Nephron progenitor cell (in vitro differentiated cells): Measurements from ENCODE around the gene PINK1.

ENCODE experiments used
- DNase-seq: peaks from one replicate; pipeline ENCODE4 v3.0.0; 2021
- H3K27ac Mint-ChIP-seq: 2 replicates; pipeline ENCODE4 v1.8.0; 2021; ENCODE audit warnings: mild to moderate bottlenecking, moderate library complexity, mixed read lengths
- H3K27me3 Mint-ChIP-seq: 2 replicates; pipeline ENCODE4 v1.8.0; 2021; ENCODE audit warnings: mild to moderate bottlenecking, low read depth, mixed read lengths; ENCODE audit not compliant: poor library complexity
- H3K36me3 Mint-ChIP-seq: 2 replicates; pipeline ENCODE4 v1.8.0; 2021; ENCODE audit warnings: low read depth, mixed read lengths
- H3K4me1 Mint-ChIP-seq: 2 replicates; pipeline ENCODE4 v1.8.0; 2021; ENCODE audit warnings: mixed read lengths
- H3K4me3 Mint-ChIP-seq: 2 replicates; pipeline ENCODE4 v1.8.0; 2021; ENCODE audit warnings: mild to moderate bottlenecking, moderate library complexity, mixed read lengths
- H3K9me3 Mint-ChIP-seq: 2 replicates; pipeline ENCODE4 v1.8.0; 2021; ENCODE audit warnings: mild to moderate bottlenecking, moderate library complexity, mixed read lengths
- CTCF ChIP-seq: fragments of 200-600 bp; sonication (generic); IDR thresholded peaks from 2 replicates; pipeline ENCODE4 v1.5.0; 2021; ENCODE audit warnings: antibody characterized with exemption

The PINK1 gene

GRCh38 chr1:20644416-20644815 lies 11.2 kb downstream of the PINK1 start:
- H3K9me3 Mint-ChIP-seq: no peaks in the 10 kb centered on the region
- H3K4me1 Mint-ChIP-seq: no peaks in the 10 kb centered on the region
- peaks cover 3% of the 10 kb centered on the region for H3K27me3 Mint-ChIP-seq
- no peak overlapping the region for H3K27ac Mint-ChIP-seq
- H3K36me3 Mint-ChIP-seq: peaks cover 12% of the 10 kb centered on the region
- TF ChIP-seq CTCF: no peak
- no peak overlapping the region for H3K4me3 Mint-ChIP-seq
- no peak for DNase-seq

DNA sequence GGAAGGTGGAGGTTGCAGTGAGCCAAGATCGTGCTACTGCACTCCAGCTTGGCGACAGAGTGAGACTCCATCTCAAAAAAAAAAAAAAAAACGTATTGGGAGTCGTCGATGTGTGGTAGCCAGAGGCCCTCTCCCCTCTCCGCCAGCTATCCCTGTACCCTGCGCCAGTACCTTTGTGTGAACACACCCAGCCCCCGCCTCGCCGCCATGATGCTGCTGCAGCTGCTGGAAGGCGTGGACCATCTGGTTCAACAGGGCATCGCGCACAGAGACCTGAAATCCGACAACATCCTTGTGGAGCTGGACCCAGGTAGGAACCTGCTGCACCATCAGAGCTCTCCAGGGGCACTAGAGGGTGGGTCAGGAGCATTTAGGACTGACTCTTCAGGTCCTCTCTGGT lies 12.2 kb downstream of the PINK1 start:
- H3K4me3 Mint-ChIP-seq: no peak overlapping the region
- no peak for DNase-seq
- no peaks in the 10 kb centered on the region for H3K9me3 Mint-ChIP-seq
- no peak overlapping the region for H3K27ac Mint-ChIP-seq
- peaks cover 3% of the 10 kb centered on the region for H3K27me3 Mint-ChIP-seq
- peaks cover 21% of the 10 kb centered on the region for H3K36me3 Mint-ChIP-seq
- TF ChIP-seq CTCF: no peak
- no peaks in the 10 kb centered on the region for H3K4me1 Mint-ChIP-seq

- Mint-ChIP-seq H3K27ac (no peak overlapping the region), H3K27me3 (peaks cover 3% of the 10 kb centered on the region), H3K4me1 (no peaks in the 10 kb centered on the region), H3K36me3 (peaks cover 46% of the 10 kb centered on the region), H3K4me3 (no peak overlapping the region), H3K9me3 (no peaks in the 10 kb centered on the region)
- TF ChIP-seq CTCF: no peak
- no peak for DNase-seq
Measured at GRCh38 chr1:20648438-20648837, 15.2 kb downstream of the PINK1 start.

GRCh38 chr1:20648946-20649345 lies 15.7 kb downstream of the PINK1 start:
- no peak for TF ChIP-seq CTCF
- DNase-seq: no peak
- Mint-ChIP-seq H3K4me3 (no peak overlapping the region), H3K27ac (no peak overlapping the region), H3K27me3 (peaks cover 3% of the 10 kb centered on the region), H3K36me3 (peaks cover 51% of the 10 kb centered on the region), H3K4me1 (no peaks in the 10 kb centered on the region), H3K9me3 (no peaks in the 10 kb centered on the region)

DNA sequence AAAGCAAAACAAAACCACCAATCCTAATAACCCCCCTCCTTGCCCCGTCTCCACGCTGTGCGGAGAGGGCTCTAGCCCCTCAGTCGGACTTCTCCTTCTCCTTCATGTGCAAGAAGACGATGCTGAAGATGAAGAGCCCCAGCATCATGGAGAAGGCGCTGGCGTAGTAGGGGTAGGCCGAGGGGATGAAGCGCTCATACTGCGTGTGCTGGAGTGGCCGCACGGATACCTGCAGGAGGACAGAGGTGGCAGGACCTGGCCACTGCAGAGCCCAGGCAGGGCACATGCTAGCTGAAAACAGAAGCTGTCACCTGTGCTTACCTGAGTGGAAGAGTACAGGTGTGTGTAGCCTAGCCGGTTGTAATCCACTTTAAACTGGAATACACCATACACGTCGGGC lies 19.0 kb downstream of the PINK1 start:
- Mint-ChIP-seq H3K9me3 (no peaks in the 10 kb centered on the region), H3K4me3 (no peak overlapping the region), H3K36me3 (peaks cover 82% of the 10 kb centered on the region), H3K27me3 (peaks cover 3% of the 10 kb centered on the region), H3K27ac (no peak overlapping the region), H3K4me1 (no peaks in the 10 kb centered on the region)
- TF ChIP-seq CTCF: no peak
- DNase-seq: no peak

DNA sequence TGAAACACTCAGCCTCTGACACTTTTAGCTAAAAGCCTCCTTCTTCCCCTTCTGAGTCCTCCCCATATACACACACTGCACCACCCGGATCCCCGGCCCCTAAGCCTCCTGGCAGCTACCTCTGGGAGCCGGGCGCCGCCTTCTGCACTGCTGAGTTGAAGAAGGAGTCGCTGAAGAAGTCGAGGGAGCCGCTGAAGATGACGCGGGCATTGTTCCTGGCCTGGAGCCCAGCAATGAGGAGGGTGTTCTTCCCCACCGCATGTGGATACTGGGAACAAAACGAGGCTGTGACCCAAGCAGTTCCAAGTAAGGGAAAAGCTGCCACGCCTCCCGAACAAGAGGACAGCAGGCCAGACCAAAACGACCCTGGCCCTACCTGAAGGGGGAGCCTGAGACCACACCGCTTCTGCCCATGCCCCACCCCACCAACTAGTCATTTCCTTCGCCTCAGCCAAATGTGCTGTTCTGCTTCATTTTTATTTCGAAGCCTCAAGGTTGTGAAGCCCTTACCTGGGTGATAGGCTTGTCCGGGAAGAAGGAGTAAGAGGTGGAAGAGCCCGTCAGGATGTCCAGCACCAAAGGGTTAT lies 20.9 kb downstream of the PINK1 start:
- no peak for TF ChIP-seq CTCF
- Mint-ChIP-seq H3K4me3 (no peak overlapping the region), H3K27ac (no peak overlapping the region), H3K9me3 (no peaks in the 10 kb centered on the region), H3K36me3 (peaks cover 80% of the 10 kb centered on the region), H3K4me1 (peaks cover 2% of the 10 kb centered on the region), H3K27me3 (peaks cover 3% of the 10 kb centered on the region)
- no peak for DNase-seq
